PC-9 (cell line): ENCODE data around the gene B4GALT3. TPM values are rescaled to one million over a fixed set of nuclear protein-coding genes. Genes with fewer than 3 reads are reported as not detected.

ENCODE experiments used
- BruUV-seq: library from RNA; stranded (reverse); fragments of 400-500 nt; replicated peaks from 2 replicates; lab custom pipeline; 2021; lab: Mats Ljungman, UMichigan
- CTCF ChIA-PET: fragments of 300-600 bp; sonication (Branson Sonifier 250); formaldehyde crosslinking; loops from one replicate; lab custom pipeline; 2022; ENCODE audit warnings: antibody characterized with exemption; lab: Charles Lee
- POLR2A ChIA-PET: fragments of 300-600 bp; sonication (Branson Sonifier 250); formaldehyde crosslinking; loops from one replicate; lab custom pipeline; 2022; ENCODE audit warnings: antibody characterized with exemption; ENCODE audit not compliant: unreplicated experiment; lab: Charles Lee
- DNase-seq, 2 experiments: peaks; one replicate each; pipeline versions ENCODE4 v3.0.0 to v3.0.0-alpha.2; 2015 to 2022; ENCODE audit warnings: mixed read lengths in 1 of 2
- H2AFZ ChIP-seq: fragments of 200-600 bp; sonication (generic); 2 replicates; pipeline ENCODE4 v1.8.1; 2017; ENCODE audit warnings: antibody characterized with exemption
- H3F3A ChIP-seq: fragments of 200-600 bp; sonication (generic); 2 replicates; pipeline ENCODE4 v1.8.1; 2017; ENCODE audit warnings: antibody characterized with exemption, mild to moderate bottlenecking, low read depth; ENCODE audit not compliant: insufficient read depth
- H3K27ac ChIP-seq: fragments of 200-600 bp; sonication (generic); 2 replicates; pipeline ENCODE4 v1.6.1; 2016; ENCODE audit warnings: mixed run types
- H3K27me3 ChIP-seq: fragments of 200-600 bp; sonication (generic); 2 replicates; pipeline ENCODE4 v1.6.1; 2016; ENCODE audit warnings: low read depth, mixed run types; ENCODE audit not compliant: insufficient read depth
- H3K36me3 ChIP-seq: fragments of 200-600 bp; sonication (generic); 2 replicates; pipeline ENCODE4 v1.6.1; 2016; ENCODE audit warnings: low read depth, mixed run types
- H3K4me1 ChIP-seq: fragments of 200-600 bp; sonication (generic); replicated peaks from 2 replicates; pipeline ENCODE4 v1.6.1; 2016; ENCODE audit warnings: mixed run types; ENCODE audit not compliant: insufficient read depth
- H3K4me2 ChIP-seq: fragments of 200-600 bp; sonication (generic); 2 replicates; pipeline ENCODE4 v1.6.1; 2017; ENCODE audit warnings: mixed run types
- H3K4me3 ChIP-seq: fragments of 200-600 bp; sonication (generic); 2 replicates; pipeline ENCODE4 v1.6.1; 2016; ENCODE audit warnings: mixed run types
- H3K79me2 ChIP-seq: fragments of 200-600 bp; sonication (generic); 2 replicates; pipeline ENCODE4 v1.6.1; 2017; ENCODE audit warnings: low read depth, mixed run types
- H3K9me2 ChIP-seq: fragments of 200-600 bp; sonication (generic); 2 replicates; pipeline ENCODE4 v1.8.1; 2017; ENCODE audit warnings: mild to moderate bottlenecking; ENCODE audit not compliant: insufficient read depth
- H3K9me3 ChIP-seq: fragments of 200-600 bp; sonication (generic); 2 replicates; pipeline ENCODE4 v1.8.1; 2016; ENCODE audit warnings: low read depth; ENCODE audit not compliant: insufficient read depth
- H4K20me1 ChIP-seq: fragments of 200-600 bp; sonication (generic); 2 replicates; pipeline ENCODE4 v1.8.1; 2017; ENCODE audit not compliant: insufficient read depth
- CTCF ChIP-seq: fragments of 200-600 bp; sonication (generic); conservative IDR thresholded peaks from 2 replicates; pipeline ENCODE4 v1.6.1; 2017; ENCODE audit warnings: mixed run types, antibody characterized with exemption, mild to moderate bottlenecking, moderate library complexity
- EZH2 ChIP-seq: fragments of 200-600 bp; sonication (generic); IDR thresholded peaks from 2 replicates; pipeline ENCODE4 v1.8.0; 2017; ENCODE audit warnings: antibody characterized with exemption, low read depth
- intact Hi-C: fragments of 100-400 bp; cut with micrococcal nuclease; formaldehyde crosslinking; loops from one replicate; pipeline ENCODE4 v1.10.0; 2022; ENCODE audit not compliant: unreplicated experiment
- total RNA-seq: library from RNA; stranded (reverse); gene quantifications from 2 replicates; pipeline ENCODE4 v1.2.3, GENCODE V29; 2021

Gene B4GALT3
- total RNA-seq, 1 experiment from 2014 or later: 35.5 TPM

- Histone ChIP-seq H3K9me3 (no peaks in the 10 kb centered on the region), H3K4me3 (peak overlapping the region; percentile 66), H3K36me3 (0 out of 2 replicates have a peak, but pooled peaks cover 5% of the 10 kb centered on the region), H3K4me1 (peaks cover 33% of the 10 kb centered on the region), H3K79me2 (peaks cover 49% of the 10 kb centered on the region), H2AFZ (peak overlapping the region; percentile 90), H4K20me1 (no peaks in the 10 kb centered on the region; the same call in 1 of the 2 replicates), H3K9me2 (no peaks in the 10 kb centered on the region), H3K27me3 (no peaks in the 10 kb centered on the region), H3F3A (peaks cover 62% of the 10 kb centered on the region), H3K4me2 (peak overlapping the region; percentile 84), H3K27ac (peak overlapping the region; percentile 91)
- ChIA-PET CTCF (interaction anchor here (0.6 to 0.7 kb wide), 2 partner anchors 18 to 30 kb away, joined by 3 read pairs; no protein-coding TSS in a partner anchor), POLR2A (interaction anchor here (0.6 to 0.7 kb wide), 4 partner anchors 12 to 92 kb away, joined by 3 to 6 read pairs (median 3); partner anchors contain the start of genes B4GALT3 and TOMM40L)
- DNase-seq: no peak
- TF ChIP-seq EZH2 (no peak), CTCF (no peak; the same call in 1 of the 2 replicates)
- BruUV-seq: no TSS peak
- intact Hi-C loops: loop anchor here (1.0 to 10.0 kb wide), 3 partner anchors 34 to 138 kb away; partner anchors contain the start of genes B4GALT3 and KLHDC9
Observed at GRCh38 chr1:161133220-161133740, 44.0 kb downstream of the B4GALT3 start.

- TSS peak; percentile 59 for BruUV-seq
- no peaks in the 10 kb centered on the region for H3K9me2 ChIP-seq
- H3K9me3 ChIP-seq: no peaks in the 10 kb centered on the region
- POLR2A ChIA-PET: interaction anchor here (0.6 to 0.7 kb wide), 5 partner anchors 12 to 98 kb away, joined by 3 to 6 read pairs (median 5); partner anchors contain the start of genes B4GALT3 and TOMM40L
- no peaks in the 10 kb centered on the region for H3K27me3 ChIP-seq
- CTCF ChIA-PET: interaction anchor here (0.7 kb wide), 1 partner anchor 29 kb away, joined by 3 read pairs; no protein-coding TSS in a partner anchor
- peak within 1 kb of the TSS; percentile 84 for H3K4me2 ChIP-seq
- 0 out of 2 replicates have a peak, but pooled peaks cover 11% of the 10 kb centered on the region for H3K36me3 ChIP-seq
- peak within 1 kb of the TSS; percentile 66 for H3K4me3 ChIP-seq
- no peaks in the 10 kb centered on the region; the same call in 1 of the 2 replicates for H4K20me1 ChIP-seq
- peak within 1 kb of the TSS; percentile 91 for H3K27ac ChIP-seq
- peak; percentile 84 to 92 for DNase-seq
- intact Hi-C loops: loop anchor here (1.0 to 10.0 kb wide), 3 partner anchors 34 to 138 kb away; partner anchors contain the start of genes B4GALT3 and KLHDC9
- peaks cover 49% of the 10 kb centered on the region for H3K79me2 ChIP-seq
- peak within 1 kb of the TSS; percentile 90 for H2AFZ ChIP-seq
- peaks cover 33% of the 10 kb centered on the region for H3K4me1 ChIP-seq
- H3F3A ChIP-seq: peaks cover 62% of the 10 kb centered on the region
- TF ChIP-seq EZH2: no peak
- no peak for TF ChIP-seq CTCF
Observed at GRCh38 chr1:161132410-161133219, 44.7 kb downstream of the B4GALT3 start, which contains the start of gene DEDD. DEDD (minus strand) TSS chr1:161132667; CDS start chr1:161124462, 8,205 bp downstream.
